ENCODE measurements around the gene AHDC1.

The AHDC1 gene

GRCh38 chr1:27535386-27535785 lies 68.6 kb downstream of the AHDC1 start:
- no peak for TF ChIP-seq CTCF (IDR thresholded peaks at IDR 0.05; ENCODE audit: extremely low read depth, missing control alignments)
- no peak for DNase-seq (ENCODE audit: low spot score)

GRCh38 chr1:27531959-27532685 lies 71.8 kb downstream of the AHDC1 start:
- no peak for DNase-seq (ENCODE audit: low spot score)
- TF ChIP-seq CTCF (IDR thresholded peaks at IDR 0.05; ENCODE audit: extremely low read depth, missing control alignments), result no peak

GRCh38 chr1:27530192-27530591 lies 73.8 kb downstream of the AHDC1 start:
- TF ChIP-seq CTCF (IDR thresholded peaks at IDR 0.05; ENCODE audit: extremely low read depth, missing control alignments), result no peak
- no peak for DNase-seq (ENCODE audit: low spot score)

- no peak for TF ChIP-seq CTCF (IDR thresholded peaks at IDR 0.05; ENCODE audit: extremely low read depth, missing control alignments)
- DNase-seq (ENCODE audit: low spot score), result no peak
Measured at GRCh38 chr1:27529704-27530018, 74.3 kb downstream of the AHDC1 start.

GRCh38 chr1:27528818-27529703 lies 74.9 kb downstream of the AHDC1 start:
- DNase-seq (ENCODE audit: low spot score), result no peak
- no peak for TF ChIP-seq CTCF (IDR thresholded peaks at IDR 0.05; ENCODE audit: extremely low read depth, missing control alignments)

GRCh38 chr1:27527890-27528817 lies 75.8 kb downstream of the AHDC1 start:
- DNase-seq (ENCODE audit: low spot score), result peak; percentile 78
- TF ChIP-seq CTCF (IDR thresholded peaks at IDR 0.05; ENCODE audit: extremely low read depth, missing control alignments), result no peak

Data from GM20000 (cell line).